ENCODE results near the gene FGFR3.

Gene FGFR3

DNA sequence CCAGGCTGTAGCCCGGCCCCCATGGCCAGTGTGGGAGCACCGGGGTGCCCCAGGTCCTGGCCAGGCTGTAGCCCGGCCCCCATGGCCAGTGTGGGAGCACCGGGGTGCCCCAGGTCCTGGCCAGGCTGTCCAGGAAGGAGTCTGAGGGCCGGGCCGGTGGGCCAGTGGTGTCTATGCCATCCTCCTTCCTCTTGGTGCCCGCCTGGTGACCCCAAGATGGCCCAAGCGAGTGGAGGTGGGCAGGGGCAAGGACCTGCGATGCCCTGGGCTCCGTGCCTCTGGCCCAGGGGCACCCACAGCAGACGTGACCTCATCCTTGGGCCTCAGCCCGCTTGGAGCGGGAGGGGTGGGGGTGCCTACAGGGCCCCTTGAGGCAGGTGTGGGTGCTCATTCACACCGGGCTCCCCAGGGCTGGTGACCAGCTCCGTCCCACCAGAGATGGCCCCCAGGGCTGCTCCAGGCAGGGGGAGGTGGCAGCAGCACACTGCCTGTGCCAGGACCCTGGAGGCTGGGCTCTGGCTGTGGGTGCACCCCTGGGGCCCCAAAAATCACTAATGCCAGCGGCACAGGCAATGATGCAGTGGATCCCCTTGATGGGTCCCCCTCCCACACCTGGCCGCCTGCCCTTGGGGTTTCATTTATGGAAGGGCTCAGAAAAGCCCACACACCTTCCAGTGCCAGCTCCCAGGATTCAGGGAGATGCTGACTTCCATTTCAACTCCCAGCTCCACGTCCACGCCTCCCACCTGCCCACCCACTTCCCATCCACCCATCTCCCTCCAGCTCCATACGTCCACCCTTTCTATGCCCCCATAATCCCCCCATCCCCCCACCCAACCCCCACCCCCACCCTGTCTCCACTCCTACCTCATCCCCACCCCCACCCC, 36.0 kb upstream of the FGFR3 start:
- DNase-seq (ENCODE audit: low read depth): no peak

GRCh38 chr4:1757836-1758235, 35.3 kb upstream of the FGFR3 start:
- DNase-seq (ENCODE audit: low read depth): no peak

DNA sequence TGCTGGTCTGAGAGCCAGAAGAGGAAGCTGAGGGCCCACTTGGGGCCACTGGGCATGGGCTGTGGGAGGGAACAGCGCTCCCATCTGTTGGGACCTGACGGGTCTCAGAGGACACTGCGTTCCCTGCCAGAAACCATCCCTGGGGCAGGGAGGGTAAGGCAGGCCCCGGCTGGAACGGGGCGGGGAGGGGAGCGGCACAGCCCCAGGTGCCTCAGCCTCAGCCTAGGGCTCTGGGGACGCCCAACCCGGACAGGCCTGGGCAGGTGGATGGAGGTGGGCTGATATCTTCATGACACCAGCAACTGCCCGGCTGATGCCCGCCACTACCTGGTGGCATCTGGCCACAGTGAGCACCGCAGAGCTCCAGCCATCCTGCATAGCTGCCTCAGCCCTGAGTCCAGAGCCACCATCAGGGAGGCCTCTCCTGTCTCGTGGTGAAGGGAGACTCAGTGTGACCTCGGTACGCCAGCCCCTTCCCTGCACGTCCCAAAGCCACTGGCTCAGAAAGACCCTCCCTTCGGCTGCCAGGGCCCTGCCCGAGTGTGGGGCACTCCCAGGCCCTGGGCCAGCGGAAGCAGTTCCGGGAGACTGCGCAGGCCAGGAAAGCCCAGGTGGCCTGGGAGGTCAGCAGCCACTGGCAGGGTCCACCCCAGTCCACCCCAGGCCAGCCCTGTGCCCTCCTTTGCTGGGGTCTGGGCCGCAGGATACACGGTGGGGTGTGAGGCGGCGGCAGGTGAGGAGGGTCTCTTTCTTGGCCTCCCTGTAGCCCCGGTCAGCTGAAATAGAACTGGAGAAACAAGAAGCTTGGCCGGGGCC, 34.6 kb upstream of the FGFR3 start:
- no peak for DNase-seq (ENCODE audit: low read depth)

DNA sequence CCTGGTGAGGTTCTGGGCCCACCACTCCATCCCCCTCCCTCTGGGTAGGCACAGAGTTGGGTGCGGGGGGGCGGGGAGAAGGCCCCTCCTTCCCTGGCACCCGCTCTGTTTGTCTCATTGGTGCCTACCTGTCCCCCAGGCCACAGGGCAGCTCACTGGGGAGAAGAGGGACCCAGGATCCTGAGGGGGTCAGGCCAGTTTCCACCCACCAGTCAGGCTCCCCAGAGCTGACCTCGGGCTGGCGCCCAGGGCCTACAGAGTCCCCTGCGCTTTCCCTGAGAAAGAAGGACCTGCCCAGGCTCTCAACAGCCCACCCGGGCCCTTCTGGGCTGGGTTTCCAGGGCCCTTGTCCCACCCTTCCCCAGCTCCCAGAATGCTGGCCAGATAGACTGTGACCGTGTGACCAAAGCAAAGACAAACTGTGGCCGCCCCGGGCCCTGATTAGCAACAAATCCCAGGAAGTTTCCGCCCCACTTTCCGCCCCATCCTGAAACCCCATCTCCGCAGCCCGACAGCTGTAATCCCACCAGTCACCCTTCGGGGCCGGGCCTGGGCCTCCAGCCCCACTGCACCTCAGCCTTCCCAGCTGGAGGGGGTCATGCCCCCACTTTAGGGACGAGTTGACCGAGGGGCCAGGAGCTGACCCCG, 33.8 kb upstream of the FGFR3 start:
- DNase-seq (ENCODE audit: low read depth): no peak

GRCh38 chr4:1759818-1760223, 33.3 kb upstream of the FGFR3 start:
- no peak for DNase-seq (ENCODE audit: low read depth)

GRCh38 chr4:1760521-1761071, 32.5 kb upstream of the FGFR3 start:
- DNase-seq (ENCODE audit: low read depth): no peak

GRCh38 chr4:1761130-1761689, 31.9 kb upstream of the FGFR3 start:
- DNase-seq (ENCODE audit: low read depth): no peak

GRCh38 chr4:1762264-1763010, 30.7 kb upstream of the FGFR3 start:
- DNase-seq (ENCODE audit: low read depth): no peak

- no peak for DNase-seq (ENCODE audit: low read depth)
These were observed 30.0 kb upstream of the FGFR3 start for GRCh38 chr4:1763070-1763549.

GRCh38 chr4:1763550-1764080, 29.5 kb upstream of the FGFR3 start:
- DNase-seq (ENCODE audit: low read depth): peak; percentile 55

DNA sequence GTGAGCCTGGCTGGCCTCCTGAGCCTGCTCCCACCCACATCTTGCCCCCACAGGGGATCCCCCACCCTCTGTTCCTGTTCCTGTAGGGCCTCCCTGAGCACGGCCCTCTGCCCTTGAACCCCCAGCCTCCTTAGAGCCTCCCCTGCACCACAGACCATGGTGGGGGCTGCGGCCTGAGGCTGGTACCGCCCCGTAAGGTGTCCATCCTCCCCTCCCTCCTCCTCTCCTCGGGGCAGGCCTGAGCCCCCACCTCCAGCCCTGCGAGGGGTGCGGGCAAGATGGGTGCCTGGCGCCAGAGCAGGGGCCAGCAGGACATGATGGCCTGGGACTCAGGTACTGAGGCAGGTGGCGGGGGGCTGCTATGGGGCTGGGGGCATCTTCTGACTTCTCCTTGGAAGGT, 28.4 kb upstream of the FGFR3 start:
- no peak for DNase-seq (ENCODE audit: low read depth)

GRCh38 chr4:1765409-1766072, 27.6 kb upstream of the FGFR3 start:
- DNase-seq (ENCODE audit: low read depth): no peak

DNA sequence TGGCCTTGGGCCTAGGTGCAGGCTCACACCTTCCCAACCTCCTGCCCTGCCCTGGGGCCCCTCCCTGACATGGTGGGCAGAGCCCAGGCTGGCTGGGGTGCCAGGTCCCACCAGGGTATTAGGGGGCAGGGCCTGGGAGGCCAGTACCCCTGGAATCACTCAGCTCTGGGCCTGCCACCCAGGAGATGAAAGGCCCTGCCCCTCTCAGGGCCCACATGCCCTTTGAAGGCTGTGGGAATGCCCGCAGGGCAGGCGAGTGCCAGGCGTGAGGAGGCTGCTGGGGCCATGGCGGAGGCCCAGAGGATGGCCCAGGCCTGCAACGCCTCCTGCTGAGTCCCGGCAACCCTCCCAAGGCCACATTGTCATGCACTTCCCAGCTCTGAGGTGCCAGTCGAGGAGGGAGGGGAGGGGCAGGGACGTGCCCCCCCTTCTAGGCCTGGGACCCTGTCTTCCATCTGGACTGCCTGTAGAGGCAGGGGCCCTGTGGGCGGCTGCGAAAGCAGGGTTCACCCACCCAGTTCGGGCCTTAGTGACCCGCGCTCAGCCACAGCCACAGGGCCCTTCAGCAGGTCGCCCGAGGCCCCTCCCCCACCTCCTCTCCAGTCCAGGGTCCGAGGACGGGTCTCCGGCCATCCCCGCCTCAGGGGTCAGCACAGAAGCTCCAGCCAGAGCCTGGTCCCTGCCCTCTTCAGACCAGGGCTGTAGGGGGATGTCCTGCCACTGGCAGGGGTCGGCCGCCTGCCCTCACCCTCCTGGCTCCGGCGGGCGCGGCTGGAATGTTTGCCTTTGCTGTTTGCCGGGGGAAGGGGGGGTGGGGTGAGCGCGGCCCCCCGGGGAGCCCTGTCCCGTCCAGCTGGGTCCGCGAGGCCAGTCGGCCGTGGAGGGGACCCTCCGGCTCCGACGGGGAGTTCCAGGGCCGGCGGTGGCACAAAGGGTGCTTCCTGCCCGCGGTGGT, 26.7 kb upstream of the FGFR3 start:
- no peak for DNase-seq (ENCODE audit: low read depth)

- DNase-seq (ENCODE audit: low read depth): no peak
These were observed 25.9 kb upstream of the FGFR3 start for GRCh38 chr4:1767061-1767769.

GRCh38 chr4:1767770-1768366, 25.2 kb upstream of the FGFR3 start:
- DNase-seq (ENCODE audit: low read depth): peak; percentile 38

GRCh38 chr4:1768367-1769034, 24.6 kb upstream of the FGFR3 start:
- no peak for DNase-seq (ENCODE audit: low read depth)

DNA sequence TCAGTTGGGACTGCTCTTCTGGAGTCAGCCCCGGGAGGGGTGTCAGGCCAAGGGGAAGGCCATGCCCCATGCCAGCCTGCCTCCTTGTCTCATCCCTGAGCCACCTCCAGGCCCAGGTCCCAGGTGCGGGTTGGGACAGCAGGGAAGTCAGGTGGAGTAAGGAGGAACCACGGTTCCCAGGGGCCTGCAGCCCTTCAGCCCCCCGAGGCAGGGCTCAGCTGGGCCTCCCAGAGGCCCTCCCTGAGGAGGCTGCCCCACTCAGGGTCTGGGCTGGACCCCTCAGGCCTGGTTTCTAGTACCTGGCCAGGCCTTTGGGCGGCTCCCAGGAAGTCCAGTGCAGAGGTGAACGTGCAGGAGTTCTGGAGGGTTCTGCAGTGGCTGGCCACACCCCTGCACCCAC, 23.4 kb upstream of the FGFR3 start:
- no peak for DNase-seq (ENCODE audit: low read depth)

- no peak for DNase-seq (ENCODE audit: low read depth)
These were observed 22.8 kb upstream of the FGFR3 start for GRCh38 chr4:1770245-1770644.

Data from ELR (cell line).